Measurements from ENCODE around the gene HIF1AN. TPM values are rescaled to one million over a fixed set of nuclear protein-coding genes. Genes with fewer than 3 reads are reported as not detected.

HIF1AN gene
- total RNA-seq, 3 donors from 2014 or later = 11.4 to 20.6 (median 15.4) TPM

GRCh38 chr10:100524638-100525037 lies 11.1 kb upstream of the HIF1AN start:
- Histone ChIP-seq H3K4me3 (no peak overlapping the region), H3K9me3 (no peaks in the 10 kb centered on the region), H3K27me3 (no peaks in the 10 kb centered on the region), H3K4me1 (peaks cover 0 to 8% of the 10 kb centered on the region in 2 donors), H3K27ac (no peak overlapping the region), H3K36me3 (no peaks in the 10 kb centered on the region)
- intact Hi-C loops (cut with DNase I; ENCODE audit: low total_unique reads) = no loop called here
- DNase-seq (ENCODE audit: low spot score in 2 of 2) = no peak
- no peak for TF ChIP-seq POLR2A (IDR thresholded peaks at IDR 0.05)

GRCh38 chr10:100528123-100528886 lies 7.4 kb upstream of the HIF1AN start:
- peak overlapping the region; percentile 60 to 81 (median 73) for H3K4me3 ChIP-seq
- TF ChIP-seq POLR2A (IDR thresholded peaks at IDR 0.05) (no peak), POLR2AphosphoS5 (IDR thresholded peaks at IDR 0.05) (no peak), CTCF (IDR thresholded peaks at IDR 0.05) (no peak)
- DNase-seq (ENCODE audit: low spot score in 2 of 2) = no peak
- H3K27me3 ChIP-seq = no peaks in the 10 kb centered on the region
- no peaks in the 10 kb centered on the region for H3K36me3 ChIP-seq
- no peaks in the 10 kb centered on the region for H3K9me3 ChIP-seq
- peaks cover 0 to 8% of the 10 kb centered on the region in 2 donors for H3K4me1 ChIP-seq
- peak overlapping the region; percentile 80 to 88 for H3K27ac ChIP-seq
- intact Hi-C loops (cut with DNase I; ENCODE audit: low total_unique reads) = no loop called here

DNA sequence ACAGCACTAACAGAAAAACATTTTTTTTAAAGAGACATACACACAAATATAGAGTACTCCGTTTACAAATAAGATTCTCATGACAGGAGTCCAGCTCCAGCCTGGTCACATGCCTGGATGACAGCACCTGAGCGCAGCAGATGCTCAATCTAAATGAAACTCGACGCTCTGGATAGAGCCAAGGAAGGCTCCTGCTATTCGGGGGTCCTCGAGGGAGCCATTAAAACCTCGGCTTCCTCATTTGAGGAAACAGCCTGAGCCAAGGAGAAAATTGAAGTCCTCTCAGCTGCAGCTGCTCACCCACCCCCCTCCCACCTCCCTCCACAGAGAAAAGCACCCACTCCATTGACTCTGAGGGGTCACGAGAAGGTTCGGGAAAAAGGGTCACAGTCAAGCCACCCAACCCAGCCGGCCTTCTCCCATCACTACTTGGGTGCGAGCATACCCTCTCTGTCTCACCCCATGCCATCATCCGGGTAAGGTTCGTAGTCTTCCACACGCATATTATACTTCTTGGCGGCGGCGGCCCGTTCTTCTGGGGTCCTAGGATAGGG lies 6.7 kb upstream of the HIF1AN start:
- Histone ChIP-seq H3K4me1 (peaks cover 0 to 8% of the 10 kb centered on the region in 2 donors), H3K27ac (peak overlapping the region; percentile 80 to 88), H3K9me3 (no peaks in the 10 kb centered on the region), H3K36me3 (no peaks in the 10 kb centered on the region), H3K4me3 (peak overlapping the region; percentile 60 to 81 (median 73)), H3K27me3 (no peaks in the 10 kb centered on the region)
- DNase-seq (ENCODE audit: low spot score in 2 of 2) = no peak
- no peak for TF ChIP-seq POLR2AphosphoS5 (IDR thresholded peaks at IDR 0.05)
- no peak for TF ChIP-seq CTCF (IDR thresholded peaks at IDR 0.05)
- no peak for TF ChIP-seq POLR2A (IDR thresholded peaks at IDR 0.05)
- intact Hi-C loops (cut with DNase I; ENCODE audit: low total_unique reads) = no loop called here

GRCh38 chr10:100529475-100530298 lies 6.1 kb upstream of the HIF1AN start, which contains the start of gene NDUFB8:
Gene NDUFB8 (minus strand): TSS chr10:100529871. CDS start chr10:100529851, 20 bp downstream.
- Histone ChIP-seq H3K27me3 (no peaks in the 10 kb centered on the region), H3K27ac (peak within 1 kb of the TSS; percentile 80 to 88), H3K9me3 (no peaks in the 10 kb centered on the region), H3K4me3 (peak within 1 kb of the TSS; percentile 60 to 81 (median 73)), H3K36me3 (no peaks in the 10 kb centered on the region), H3K4me1 (peaks cover 0 to 8% of the 10 kb centered on the region in 2 donors)
- intact Hi-C loops (cut with DNase I; ENCODE audit: low total_unique reads) = no loop called here
- DNase-seq (ENCODE audit: low spot score in 2 of 2) = peak; percentile 76 to 83
- TF ChIP-seq CTCF (IDR thresholded peaks at IDR 0.05) (no peak), POLR2A (IDR thresholded peaks at IDR 0.05) (peak; percentile 25), POLR2AphosphoS5 (IDR thresholded peaks at IDR 0.05) (peak; percentile 31 to 74 (median 33))

DNA sequence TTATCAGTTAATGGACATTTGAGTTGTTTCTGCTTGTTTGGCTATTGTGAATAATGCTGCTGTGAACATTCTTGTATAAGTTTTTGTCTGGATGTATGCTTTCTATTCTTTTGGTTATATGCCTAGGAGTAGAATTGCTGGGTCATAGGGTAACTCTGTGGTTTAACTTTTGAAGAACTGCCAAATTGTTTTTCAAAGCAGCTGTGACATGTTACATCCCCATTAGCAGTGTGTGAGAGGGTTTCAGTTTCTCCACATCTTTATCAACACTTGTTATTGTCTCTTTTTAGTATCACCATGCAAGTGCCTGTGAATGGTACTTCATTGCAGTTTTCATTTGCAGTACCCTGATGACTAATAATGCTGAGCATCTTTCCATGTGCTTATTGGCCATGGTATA lies 4.0 kb upstream of the HIF1AN start:
- H3K4me3 ChIP-seq = no peak overlapping the region
- no peak for DNase-seq (ENCODE audit: low spot score in 2 of 2)
- H3K9me3 ChIP-seq = no peaks in the 10 kb centered on the region
- H3K36me3 ChIP-seq = no peaks in the 10 kb centered on the region
- intact Hi-C loops (cut with DNase I; ENCODE audit: low total_unique reads) = no loop called here
- TF ChIP-seq CTCF (IDR thresholded peaks at IDR 0.05) (no peak), POLR2AphosphoS5 (IDR thresholded peaks at IDR 0.05) (no peak), POLR2A (IDR thresholded peaks at IDR 0.05) (no peak)
- no peak overlapping the region for H3K27ac ChIP-seq
- peaks cover 0 to 15% of the 10 kb centered on the region in 2 donors for H3K4me1 ChIP-seq
- no peaks in the 10 kb centered on the region for H3K27me3 ChIP-seq

All from breast epithelium (tissue), 4 donors.